Measurements from ENCODE around the gene PLPP3.

PLPP3 gene

GRCh38 chr1:56529801-56530200, 49.6 kb downstream of the PLPP3 start:
- Histone ChIP-seq H3K36me3 (ENCODE audit: insufficient read depth, insufficient read length, low read length) (peaks cover 57% of the 10 kb centered on the region), H3K4me3 (ENCODE audit: insufficient read length, low read depth) (no peak overlapping the region), H3K9ac (ENCODE audit: insufficient read length, low read depth) (no peak overlapping the region), H3K27me3 (ENCODE audit: insufficient read depth, insufficient read length) (no peaks in the 10 kb centered on the region), H3K9me3 (ENCODE audit: insufficient read depth, low read length) (no peaks in the 10 kb centered on the region), H3K4me1 (ENCODE audit: insufficient read depth, insufficient read length) (peaks cover 12% of the 10 kb centered on the region)
- TF ChIP-seq SUZ12 (IDR thresholded peaks at IDR 0.05; ENCODE audit: extremely low read depth, insufficient read depth, insufficient read length) (no peak), YY1 (IDR thresholded peaks at IDR 0.05; ENCODE audit: insufficient read depth, insufficient read length) (no peak), ZNF274 (IDR thresholded peaks at IDR 0.05; ENCODE audit: low read depth, low read length) (no peak)
- DNase-seq (ENCODE audit: low read depth, low spot score) = no peak

GRCh38 chr1:56527548-56528302, 51.6 kb downstream of the PLPP3 start:
- Histone ChIP-seq H3K4me3 (ENCODE audit: insufficient read length, low read depth) (no peak overlapping the region), H3K9me3 (ENCODE audit: insufficient read depth, low read length) (no peaks in the 10 kb centered on the region), H3K36me3 (ENCODE audit: insufficient read depth, insufficient read length, low read length) (peaks cover 57% of the 10 kb centered on the region), H3K27me3 (ENCODE audit: insufficient read depth, insufficient read length) (no peaks in the 10 kb centered on the region), H3K4me1 (ENCODE audit: insufficient read depth, insufficient read length) (peaks cover 11% of the 10 kb centered on the region), H3K9ac (ENCODE audit: insufficient read length, low read depth) (no peak overlapping the region)
- TF ChIP-seq SUZ12 (IDR thresholded peaks at IDR 0.05; ENCODE audit: extremely low read depth, insufficient read depth, insufficient read length) (no peak), YY1 (IDR thresholded peaks at IDR 0.05; ENCODE audit: insufficient read depth, insufficient read length) (no peak), ZNF274 (IDR thresholded peaks at IDR 0.05; ENCODE audit: low read depth, low read length) (no peak)
- DNase-seq (ENCODE audit: low read depth, low spot score) = no peak

GRCh38 chr1:56526571-56527174, 52.7 kb downstream of the PLPP3 start:
- Histone ChIP-seq H3K9ac (ENCODE audit: insufficient read length, low read depth) (no peak overlapping the region), H3K4me1 (ENCODE audit: insufficient read depth, insufficient read length) (peaks cover 4% of the 10 kb centered on the region), H3K9me3 (ENCODE audit: insufficient read depth, low read length) (no peaks in the 10 kb centered on the region), H3K36me3 (ENCODE audit: insufficient read depth, insufficient read length, low read length) (peaks cover 58% of the 10 kb centered on the region), H3K4me3 (ENCODE audit: insufficient read length, low read depth) (no peak overlapping the region), H3K27me3 (ENCODE audit: insufficient read depth, insufficient read length) (no peaks in the 10 kb centered on the region)
- TF ChIP-seq ZNF274 (IDR thresholded peaks at IDR 0.05; ENCODE audit: low read depth, low read length) (no peak), SUZ12 (IDR thresholded peaks at IDR 0.05; ENCODE audit: extremely low read depth, insufficient read depth, insufficient read length) (no peak), YY1 (IDR thresholded peaks at IDR 0.05; ENCODE audit: insufficient read depth, insufficient read length) (no peak)
- DNase-seq (ENCODE audit: low read depth, low spot score) = no peak

GRCh38 chr1:56525489-56526041, 53.8 kb downstream of the PLPP3 start:
- Histone ChIP-seq H3K27me3 (ENCODE audit: insufficient read depth, insufficient read length) (no peaks in the 10 kb centered on the region), H3K4me1 (ENCODE audit: insufficient read depth, insufficient read length) (no peaks in the 10 kb centered on the region), H3K36me3 (ENCODE audit: insufficient read depth, insufficient read length, low read length) (peaks cover 57% of the 10 kb centered on the region), H3K4me3 (ENCODE audit: insufficient read length, low read depth) (no peak overlapping the region), H3K9ac (ENCODE audit: insufficient read length, low read depth) (no peak overlapping the region), H3K9me3 (ENCODE audit: insufficient read depth, low read length) (no peaks in the 10 kb centered on the region)
- TF ChIP-seq SUZ12 (IDR thresholded peaks at IDR 0.05; ENCODE audit: extremely low read depth, insufficient read depth, insufficient read length) (no peak), YY1 (IDR thresholded peaks at IDR 0.05; ENCODE audit: insufficient read depth, insufficient read length) (no peak), ZNF274 (IDR thresholded peaks at IDR 0.05; ENCODE audit: low read depth, low read length) (no peak)
- no peak for DNase-seq (ENCODE audit: low read depth, low spot score)

GRCh38 chr1:56524263-56524662, 55.1 kb downstream of the PLPP3 start:
- H3K36me3 ChIP-seq (ENCODE audit: insufficient read depth, insufficient read length, low read length) = peaks cover 63% of the 10 kb centered on the region
- H3K27me3 ChIP-seq (ENCODE audit: insufficient read depth, insufficient read length) = no peaks in the 10 kb centered on the region
- no peak overlapping the region for H3K4me3 ChIP-seq (ENCODE audit: insufficient read length, low read depth)
- H3K9ac ChIP-seq (ENCODE audit: insufficient read length, low read depth) = no peak overlapping the region
- no peak for DNase-seq (ENCODE audit: low read depth, low spot score)
- H3K9me3 ChIP-seq (ENCODE audit: insufficient read depth, low read length) = no peaks in the 10 kb centered on the region
- H3K4me1 ChIP-seq (ENCODE audit: insufficient read depth, insufficient read length) = no peaks in the 10 kb centered on the region
- TF ChIP-seq YY1 (IDR thresholded peaks at IDR 0.05; ENCODE audit: insufficient read depth, insufficient read length) = no peak
- TF ChIP-seq SUZ12 (IDR thresholded peaks at IDR 0.05; ENCODE audit: extremely low read depth, insufficient read depth, insufficient read length) = no peak
- TF ChIP-seq ZNF274 (IDR thresholded peaks at IDR 0.05; ENCODE audit: low read depth, low read length) = no peak

- Histone ChIP-seq H3K4me3 (ENCODE audit: insufficient read length, low read depth) (no peak overlapping the region), H3K9me3 (ENCODE audit: insufficient read depth, low read length) (no peaks in the 10 kb centered on the region), H3K9ac (ENCODE audit: insufficient read length, low read depth) (no peak overlapping the region), H3K36me3 (ENCODE audit: insufficient read depth, insufficient read length, low read length) (peaks cover 74% of the 10 kb centered on the region), H3K27me3 (ENCODE audit: insufficient read depth, insufficient read length) (no peaks in the 10 kb centered on the region), H3K4me1 (ENCODE audit: insufficient read depth, insufficient read length) (no peaks in the 10 kb centered on the region)
- TF ChIP-seq SUZ12 (IDR thresholded peaks at IDR 0.05; ENCODE audit: extremely low read depth, insufficient read depth, insufficient read length) (no peak), ZNF274 (IDR thresholded peaks at IDR 0.05; ENCODE audit: low read depth, low read length) (no peak), YY1 (IDR thresholded peaks at IDR 0.05; ENCODE audit: insufficient read depth, insufficient read length) (no peak)
- DNase-seq (ENCODE audit: low read depth, low spot score) = no peak
Measured at GRCh38 chr1:56522680-56523079, 56.7 kb downstream of the PLPP3 start.

- Histone ChIP-seq H3K27me3 (ENCODE audit: insufficient read depth, insufficient read length) (no peaks in the 10 kb centered on the region), H3K36me3 (ENCODE audit: insufficient read depth, insufficient read length, low read length) (peaks cover 87% of the 10 kb centered on the region), H3K9me3 (ENCODE audit: insufficient read depth, low read length) (no peaks in the 10 kb centered on the region), H3K4me1 (ENCODE audit: insufficient read depth, insufficient read length) (peaks cover 4% of the 10 kb centered on the region), H3K9ac (ENCODE audit: insufficient read length, low read depth) (no peak overlapping the region), H3K4me3 (ENCODE audit: insufficient read length, low read depth) (no peak overlapping the region)
- DNase-seq (ENCODE audit: low read depth, low spot score) = no peak
- TF ChIP-seq ZNF274 (IDR thresholded peaks at IDR 0.05; ENCODE audit: low read depth, low read length) (no peak), SUZ12 (IDR thresholded peaks at IDR 0.05; ENCODE audit: extremely low read depth, insufficient read depth, insufficient read length) (no peak), YY1 (IDR thresholded peaks at IDR 0.05; ENCODE audit: insufficient read depth, insufficient read length) (no peak)
Measured at GRCh38 chr1:56520016-56520601, 59.3 kb downstream of the PLPP3 start.

Measured in NT2/D1 (cell line).